Measurements from ENCODE around the gene ZMIZ1.

GRCh38 chr10:79262131-79262530 lies 193.4 kb downstream of the ZMIZ1 start:
- TF ChIP-seq ZNF274 (IDR thresholded peaks at IDR 0.05; ENCODE audit: low read depth, low read length), result no peak
- TF ChIP-seq YY1 (IDR thresholded peaks at IDR 0.05; ENCODE audit: insufficient read depth, insufficient read length), result no peak
- no peak for TF ChIP-seq SUZ12 (IDR thresholded peaks at IDR 0.05; ENCODE audit: extremely low read depth, insufficient read depth, insufficient read length)

All from NT2/D1 (cell line).